MM.1S (cell line): ENCODE data around the gene PADI1.

ENCODE experiments used
- DNase-seq: peaks from one replicate; pipeline ENCODE4 v3.0.0-alpha.2; 2015
- H2AFZ ChIP-seq: fragments of 300-600 bp; sonication (generic); 2 replicates; pipeline ENCODE4 v1.6.0; 2016; ENCODE audit warnings: antibody characterized with exemption, low read length
- H3F3A ChIP-seq: fragments of 300-600 bp; sonication (generic); 2 replicates; pipeline ENCODE4 v1.6.1; 2016; ENCODE audit warnings: mild to moderate bottlenecking, antibody characterized with exemption, low read length, moderate library complexity, mixed read lengths; ENCODE audit not compliant: insufficient read depth
- H3K27ac ChIP-seq: fragments of 300-600 bp; sonication (generic); 2 replicates; pipeline ENCODE4 v1.5.1; 2016; ENCODE audit warnings: mild to moderate bottlenecking, low read length
- H3K27me3 ChIP-seq: fragments of 300-600 bp; sonication (generic); replicated peaks from 2 replicates; pipeline ENCODE4 v1.6.0; 2016; ENCODE audit warnings: low read length; ENCODE audit not compliant: insufficient read depth
- H3K36me3 ChIP-seq: fragments of 300-600 bp; sonication (generic); replicated peaks from 2 replicates; pipeline ENCODE4 v1.6.1; 2016; ENCODE audit warnings: mild to moderate bottlenecking, low read length, mixed read lengths; ENCODE audit not compliant: insufficient read depth
- H3K4me1 ChIP-seq: fragments of 300-600 bp; sonication (generic); 2 replicates; pipeline ENCODE4 v1.6.1; 2016; ENCODE audit warnings: low read length, mixed read lengths
- H3K4me2 ChIP-seq: fragments of 300-600 bp; sonication (generic); 2 replicates; pipeline ENCODE4 v1.6.0; 2016; ENCODE audit warnings: low read depth, low read length
- H3K4me3 ChIP-seq: fragments of 300-600 bp; sonication (generic); 2 replicates; pipeline ENCODE4 v1.5.1; 2016; ENCODE audit warnings: low read length, mixed read lengths
- H3K79me2 ChIP-seq: fragments of 300-600 bp; sonication (generic); 2 replicates; pipeline ENCODE4 v1.6.1; 2016; ENCODE audit warnings: mixed run types, low read length, mixed read lengths
- H3K9ac ChIP-seq: fragments of 300-600 bp; sonication (generic); 2 replicates; pipeline ENCODE4 v1.6.1; 2016; ENCODE audit warnings: low read length, mixed read lengths
- H3K9me2 ChIP-seq: fragments of 300-600 bp; sonication (generic); replicated peaks from 2 replicates; pipeline ENCODE4 v1.6.1; 2016; ENCODE audit warnings: mild to moderate bottlenecking, low read length, mixed read lengths; ENCODE audit not compliant: insufficient read depth
- H3K9me3 ChIP-seq: fragments of 300-600 bp; sonication (generic); replicated peaks from 2 replicates; pipeline ENCODE4 v1.6.1; 2016; ENCODE audit warnings: mild to moderate bottlenecking, low read length, mixed read lengths; ENCODE audit not compliant: insufficient read depth
- H4K20me1 ChIP-seq: fragments of 300-600 bp; sonication (generic); 2 replicates; pipeline ENCODE4 v1.6.1; 2016; ENCODE audit warnings: mild to moderate bottlenecking, low read length, moderate library complexity, mixed read lengths; ENCODE audit not compliant: insufficient read depth
- EZH2 ChIP-seq: fragments of 300-600 bp; sonication (generic); optimal IDR thresholded peaks from 2 replicates; pipeline ENCODE3; 2017; ENCODE audit warnings: low read depth, mild to moderate bottlenecking, antibody characterized with exemption, low read length, mixed read lengths
- EZH2phosphoT487 ChIP-seq: fragments of 300-600 bp; sonication (generic); IDR thresholded peaks from 2 replicates; pipeline ENCODE4 v1.6.1; 2018; ENCODE audit warnings: antibody characterized with exemption, low read length
- TF ChIP-seq, protein P1 (sequence below): fragments of 300-600 bp; sonication (generic); IDR thresholded peaks from 2 replicates; pipeline ENCODE4 v1.5.1; 2016; ENCODE audit warnings: antibody characterized with exemption, low read length, mixed read lengths

Gene PADI1

DNA sequence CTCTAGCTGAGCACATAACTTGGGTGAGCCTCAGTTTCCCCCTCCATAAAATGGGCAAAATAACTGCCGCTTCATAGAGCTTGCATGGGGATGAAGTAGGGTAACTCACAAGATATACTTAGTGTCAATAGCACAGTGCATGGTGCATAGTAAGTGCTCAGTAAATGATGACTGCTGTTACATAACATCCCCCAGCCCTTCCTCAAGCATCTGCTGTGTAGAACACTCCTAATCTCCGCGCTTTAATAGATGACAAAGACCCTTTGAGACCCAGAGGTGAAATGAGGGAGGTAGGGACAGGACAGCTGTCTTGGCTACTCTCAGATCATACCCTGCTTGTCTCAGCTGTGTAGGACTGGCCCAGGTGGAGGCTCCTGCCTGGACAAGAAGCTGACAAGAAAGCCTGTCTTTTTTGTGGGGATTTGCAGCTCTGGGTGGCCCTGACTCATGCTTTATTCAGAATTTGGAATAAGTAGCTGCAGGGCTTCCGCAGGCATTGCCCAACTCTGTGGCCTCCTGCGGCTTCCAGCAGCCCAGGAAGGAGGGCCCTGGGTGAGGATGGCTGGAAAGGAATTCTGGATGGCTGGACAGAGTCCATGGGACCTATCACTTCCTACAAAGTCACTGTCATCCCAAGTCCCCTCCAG lies 82.3 kb downstream of the PADI1 start:
- Histone ChIP-seq H4K20me1 (no peaks in the 10 kb centered on the region), H2AFZ (no peak overlapping the region), H3K9ac (no peak overlapping the region), H3K27me3 (peaks cover 97% of the 10 kb centered on the region), H3K4me1 (no peaks in the 10 kb centered on the region), H3K36me3 (no peaks in the 10 kb centered on the region), H3K9me2 (no peaks in the 10 kb centered on the region), H3K4me3 (no peak overlapping the region), H3F3A (no peaks in the 10 kb centered on the region), H3K27ac (no peak overlapping the region), H3K79me2 (no peaks in the 10 kb centered on the region), H3K9me3 (no peaks in the 10 kb centered on the region), H3K4me2 (no peak overlapping the region)
- TF ChIP-seq EZH2phosphoT487: no peak
- no peak for TF ChIP-seq EZH2
- TF ChIP-seq, protein P1, sequence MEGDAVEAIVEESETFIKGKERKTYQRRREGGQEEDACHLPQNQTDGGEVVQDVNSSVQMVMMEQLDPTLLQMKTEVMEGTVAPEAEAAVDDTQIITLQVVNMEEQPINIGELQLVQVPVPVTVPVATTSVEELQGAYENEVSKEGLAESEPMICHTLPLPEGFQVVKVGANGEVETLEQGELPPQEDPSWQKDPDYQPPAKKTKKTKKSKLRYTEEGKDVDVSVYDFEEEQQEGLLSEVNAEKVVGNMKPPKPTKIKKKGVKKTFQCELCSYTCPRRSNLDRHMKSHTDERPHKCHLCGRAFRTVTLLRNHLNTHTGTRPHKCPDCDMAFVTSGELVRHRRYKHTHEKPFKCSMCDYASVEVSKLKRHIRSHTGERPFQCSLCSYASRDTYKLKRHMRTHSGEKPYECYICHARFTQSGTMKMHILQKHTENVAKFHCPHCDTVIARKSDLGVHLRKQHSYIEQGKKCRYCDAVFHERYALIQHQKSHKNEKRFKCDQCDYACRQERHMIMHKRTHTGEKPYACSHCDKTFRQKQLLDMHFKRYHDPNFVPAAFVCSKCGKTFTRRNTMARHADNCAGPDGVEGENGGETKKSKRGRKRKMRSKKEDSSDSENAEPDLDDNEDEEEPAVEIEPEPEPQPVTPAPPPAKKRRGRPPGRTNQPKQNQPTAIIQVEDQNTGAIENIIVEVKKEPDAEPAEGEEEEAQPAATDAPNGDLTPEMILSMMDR: no peak
- DNase-seq: no peak

DNA sequence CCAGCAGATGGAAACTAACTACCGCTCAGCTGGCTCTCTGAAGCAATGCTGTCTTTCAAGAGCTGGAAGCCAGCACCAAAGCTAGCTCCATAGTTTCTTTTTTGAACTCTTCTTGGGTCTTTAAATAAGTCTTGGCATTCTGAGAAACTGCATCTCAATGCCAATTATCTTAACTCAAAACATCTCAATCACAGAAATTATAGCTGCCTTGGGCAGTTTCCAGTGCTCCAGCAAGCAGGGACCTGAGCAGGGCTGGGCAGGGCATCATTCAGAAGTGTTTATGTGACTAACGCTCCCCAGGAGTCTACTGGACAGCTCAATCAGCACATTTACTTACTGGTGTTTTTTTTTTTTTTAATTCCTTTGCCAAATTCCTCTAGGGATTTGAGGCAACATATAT lies 84.8 kb downstream of the PADI1 start:
- Histone ChIP-seq H3K9me2 (no peaks in the 10 kb centered on the region), H3K4me3 (no peak overlapping the region), H3K9ac (no peak overlapping the region), H3K4me1 (no peaks in the 10 kb centered on the region), H4K20me1 (no peaks in the 10 kb centered on the region), H3K9me3 (no peaks in the 10 kb centered on the region), H2AFZ (no peak overlapping the region), H3K27ac (no peak overlapping the region), H3K79me2 (no peaks in the 10 kb centered on the region), H3K4me2 (no peak overlapping the region), H3F3A (no peaks in the 10 kb centered on the region), H3K36me3 (no peaks in the 10 kb centered on the region), H3K27me3 (peaks cover 95% of the 10 kb centered on the region)
- TF ChIP-seq, protein P1: no peak
- no peak for TF ChIP-seq EZH2
- no peak for TF ChIP-seq EZH2phosphoT487
- no peak for DNase-seq

DNA sequence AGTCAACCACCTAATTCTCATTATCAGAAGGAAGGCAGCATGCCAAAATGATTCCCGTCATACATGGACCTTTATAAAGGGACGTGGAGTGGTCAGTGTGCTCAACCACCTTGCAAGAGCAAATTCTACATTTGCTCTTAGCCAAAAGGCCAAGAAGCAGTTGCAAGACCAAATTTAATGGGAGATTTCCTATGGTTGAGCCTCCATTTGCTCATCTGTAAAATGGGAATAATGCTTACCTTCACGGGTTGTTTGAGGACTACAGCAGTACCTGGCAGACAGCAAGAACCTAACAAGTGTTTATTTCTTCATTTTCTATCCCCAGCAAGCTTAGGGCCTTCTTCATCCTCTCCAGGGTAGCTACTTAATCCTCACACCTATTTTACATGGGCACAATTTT lies 85.6 kb downstream of the PADI1 start:
- no peaks in the 10 kb centered on the region for H3K9me2 ChIP-seq
- no peak overlapping the region for H3K27ac ChIP-seq
- TF ChIP-seq, protein P1: no peak
- no peak for TF ChIP-seq EZH2phosphoT487
- TF ChIP-seq EZH2: no peak

More for the DNA sequence above, 85.6 kb downstream of the PADI1 start:
- Histone ChIP-seq H3F3A (no peaks in the 10 kb centered on the region), H3K27me3 (peaks cover 94% of the 10 kb centered on the region), H4K20me1 (no peaks in the 10 kb centered on the region), H2AFZ (no peak overlapping the region), H3K9ac (no peak overlapping the region), H3K4me3 (no peak overlapping the region), H3K79me2 (no peaks in the 10 kb centered on the region), H3K4me2 (no peak overlapping the region), H3K9me3 (no peaks in the 10 kb centered on the region), H3K4me1 (no peaks in the 10 kb centered on the region), H3K36me3 (no peaks in the 10 kb centered on the region)
- DNase-seq: no peak
